OCI-LY1 (cell line): ENCODE data around the gene AREG.

Source experiments
- H2AFZ ChIP-seq: fragments of 200-600 bp; sonication (generic), shearing (Covaris generic); 2 replicates; pipeline ENCODE4 v1.6.0; 2014; ENCODE audit warnings: antibody characterized with exemption, mild to moderate bottlenecking, low read length
- H3F3A ChIP-seq: fragments of 200-600 bp; sonication (generic), shearing (Covaris generic); 2 replicates; pipeline ENCODE4 v1.6.0; 2014; ENCODE audit warnings: mild to moderate bottlenecking, antibody characterized with exemption, low read length, moderate library complexity; ENCODE audit not compliant: insufficient read depth
- H3K27ac ChIP-seq: fragments of 200-600 bp; sonication (generic); 2 replicates; pipeline ENCODE4 v1.5.1; 2014; ENCODE audit warnings: low read length, mixed run types, mild to moderate bottlenecking, low read depth; ENCODE audit not compliant: poor library complexity, severe bottlenecking
- H3K27me3 ChIP-seq: fragments of 200-600 bp; sonication (generic); 2 replicates; pipeline ENCODE4 v1.6.0; 2014; ENCODE audit warnings: antibody characterized with exemption, mild to moderate bottlenecking, low read length, moderate library complexity; ENCODE audit not compliant: insufficient read depth
- H3K36me3 ChIP-seq: fragments of 200-600 bp; sonication (generic); 2 replicates; pipeline ENCODE4 v1.6.1; 2014; ENCODE audit warnings: mild to moderate bottlenecking, antibody characterized with exemption, low read length, moderate library complexity, mixed read lengths; ENCODE audit not compliant: insufficient read depth
- H3K4me1 ChIP-seq: fragments of 200-600 bp; sonication (generic); 2 replicates; pipeline ENCODE4 v1.5.1; 2014; ENCODE audit warnings: mild to moderate bottlenecking, low read length, moderate library complexity; ENCODE audit not compliant: insufficient read depth, severe bottlenecking
- H3K4me2 ChIP-seq: fragments of 200-600 bp; sonication (generic), shearing (Covaris generic); 2 replicates; pipeline ENCODE4 v1.6.1; 2014; ENCODE audit warnings: low read length
- H3K4me3 ChIP-seq: fragments of 200-600 bp; sonication (generic); 2 replicates; pipeline ENCODE4 v1.5.1; 2014; ENCODE audit warnings: low read length, low read depth, mild to moderate bottlenecking, mixed read lengths; ENCODE audit not compliant: poor library complexity, severe bottlenecking
- H3K79me2 ChIP-seq: fragments of 200-600 bp; shearing (Covaris generic); 2 replicates; pipeline ENCODE4 v1.6.1; 2016; ENCODE audit warnings: mixed run types, low read length, mixed read lengths; ENCODE audit not compliant: insufficient read depth
- H3K9ac ChIP-seq: fragments of 200-600 bp; sonication (generic), shearing (Covaris generic); 2 replicates; pipeline ENCODE4 v1.6.1; 2014; ENCODE audit warnings: mild to moderate bottlenecking, low read length, mixed read lengths
- H3K9me2 ChIP-seq: fragments of 200-600 bp; sonication (generic), shearing (Covaris generic); 2 replicates; pipeline ENCODE4 v1.6.1; 2014; ENCODE audit warnings: low read depth, mild to moderate bottlenecking, low read length, mixed read lengths
- H3K9me3 ChIP-seq: fragments of 200-600 bp; shearing (Covaris generic); 2 replicates; pipeline ENCODE4 v1.6.1; 2014; ENCODE audit warnings: low read length, mixed read lengths
- H4K20me1 ChIP-seq: fragments of 200-600 bp; sonication (generic), shearing (Covaris generic); 2 replicates; pipeline ENCODE4 v1.6.0; 2016; ENCODE audit warnings: mild to moderate bottlenecking, low read length; ENCODE audit not compliant: insufficient read depth
- CTCF ChIP-seq: fragments of 200-600 bp; sonication (generic), shearing (Covaris generic); IDR thresholded peaks from 2 replicates; pipeline ENCODE4 v1.5.1; 2017; ENCODE audit warnings: mild to moderate bottlenecking, antibody characterized with exemption, low read length, moderate library complexity, mixed read lengths
- EZH2 ChIP-seq: fragments of 200-600 bp; sonication (generic), shearing (Covaris generic); IDR thresholded peaks from 2 replicates; pipeline ENCODE4 v1.8.0; 2017; ENCODE audit warnings: borderline replicate concordance, mixed run types, mild to moderate bottlenecking, antibody characterized with exemption, low read length, moderate library complexity, mixed read lengths

AREG gene

GRCh38 chr4:74471264-74471663 lies 26.3 kb downstream of the AREG start:
- Histone ChIP-seq H3K27me3 (no peaks in the 10 kb centered on the region), H3K4me2 (no peak overlapping the region), H3F3A (no peaks in the 10 kb centered on the region), H3K9me2 (no peaks in the 10 kb centered on the region), H3K9ac (no peak overlapping the region), H3K27ac (no peak overlapping the region), H2AFZ (no peak overlapping the region), H3K9me3 (no peaks in the 10 kb centered on the region), H3K4me3 (no peak overlapping the region), H3K79me2 (no peaks in the 10 kb centered on the region), H3K36me3 (no peaks in the 10 kb centered on the region), H4K20me1 (no peaks in the 10 kb centered on the region), H3K4me1 (no peaks in the 10 kb centered on the region)
- TF ChIP-seq CTCF (no peak), EZH2 (no peak)

- Histone ChIP-seq H3K9ac (no peak overlapping the region), H3K79me2 (no peaks in the 10 kb centered on the region), H3K36me3 (no peaks in the 10 kb centered on the region), H3K4me2 (no peak overlapping the region), H4K20me1 (no peaks in the 10 kb centered on the region), H3K9me3 (no peaks in the 10 kb centered on the region), H3K27ac (no peak overlapping the region), H3K4me1 (no peaks in the 10 kb centered on the region), H3F3A (no peaks in the 10 kb centered on the region), H3K9me2 (no peaks in the 10 kb centered on the region), H3K4me3 (no peak overlapping the region), H2AFZ (no peak overlapping the region), H3K27me3 (no peaks in the 10 kb centered on the region)
- TF ChIP-seq CTCF, result no peak
- TF ChIP-seq EZH2, result no peak
Measured at GRCh38 chr4:74473155-74473811, 28.3 kb downstream of the AREG start.

DNA sequence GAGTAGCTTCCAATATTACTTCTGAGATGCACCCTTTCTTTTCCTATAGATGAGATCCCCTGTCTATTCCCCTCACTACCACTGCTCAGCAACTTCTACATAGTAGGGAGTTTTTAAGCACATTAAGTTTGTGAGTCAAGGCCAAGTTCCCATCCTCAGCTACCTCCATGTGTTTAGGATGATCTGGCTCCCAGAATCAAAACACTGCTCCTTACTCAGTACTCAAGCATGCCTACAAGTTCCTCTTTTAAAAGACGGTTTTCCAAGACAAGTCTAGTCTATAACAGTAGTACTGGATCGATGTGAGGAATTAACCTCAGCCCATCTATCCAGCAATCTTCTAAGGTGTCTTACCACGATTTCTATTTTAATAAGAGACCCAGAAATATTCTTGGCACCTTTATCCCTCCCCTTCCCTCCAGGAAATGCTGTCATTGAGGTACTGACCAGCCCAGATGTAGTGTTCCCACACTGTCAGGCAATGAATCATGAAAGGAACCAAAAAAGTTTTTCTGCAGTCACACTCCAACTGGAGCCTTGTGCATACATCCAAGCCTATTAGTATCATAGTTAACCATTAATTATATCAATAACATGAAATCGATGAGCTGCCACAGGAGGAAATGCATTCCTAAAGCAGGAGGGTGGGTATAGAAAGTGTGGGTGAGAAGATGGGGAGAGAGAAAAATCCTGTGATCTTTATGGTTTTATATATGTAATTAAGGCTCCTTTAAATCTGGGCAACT lies 29.6 kb downstream of the AREG start:
- Histone ChIP-seq H3K4me3 (no peak overlapping the region), H3K27me3 (no peaks in the 10 kb centered on the region), H3K4me2 (no peak overlapping the region), H3K9me3 (no peaks in the 10 kb centered on the region), H2AFZ (no peak overlapping the region), H4K20me1 (no peaks in the 10 kb centered on the region), H3K9me2 (no peaks in the 10 kb centered on the region), H3K4me1 (no peaks in the 10 kb centered on the region), H3K79me2 (no peaks in the 10 kb centered on the region), H3K27ac (no peak overlapping the region), H3K36me3 (no peaks in the 10 kb centered on the region), H3F3A (no peaks in the 10 kb centered on the region), H3K9ac (no peak overlapping the region)
- TF ChIP-seq EZH2 (no peak), CTCF (no peak)
